K562 (cell line): ENCODE results near the gene PLAAT5.

Experiments
- POLR2G ChIP-seq: fragments of 200-400 bp; formaldehyde crosslinking; IDR thresholded peaks from 2 replicates; pipeline ENCODE4 v1.6.1; 2017; ENCODE audit warnings: low read depth, mild to moderate bottlenecking, antibody characterized with exemption, low read length, moderate library complexity
- RBFOX2 ChIP-seq: fragments of 200-400 bp; formaldehyde crosslinking; IDR thresholded peaks from 2 replicates; pipeline ENCODE4 v1.6.1; 2017; ENCODE audit warnings: low read depth, mild to moderate bottlenecking, low read length, moderate library complexity
- ZFX ChIP-seq: sonication (generic); formaldehyde crosslinking; IDR thresholded peaks from 2 replicates; pipeline ENCODE4 v1.8.0; 2022; ENCODE audit warnings: mild to moderate bottlenecking, missing genetic modification reagents, moderate library complexity
- ZNF586 ChIP-seq: fragments of 450-650 bp; formaldehyde crosslinking; conservative IDR thresholded peaks from 2 replicates; pipeline ENCODE4 v1.4.0; 2020; ENCODE audit warnings: mild to moderate bottlenecking, moderate library complexity
- TF ChIP-seq, protein P1 (sequence below), 3 experiments: IDR thresholded peaks in 2 of 3; conservative IDR thresholded peaks in 1 of 3; 2 replicates each; pipeline ENCODE4 v1.5.1; 2011 to 2012; ENCODE audit warnings: low read length in 3 of 3, mild to moderate bottlenecking in 3 of 3, control low read depth in 2 of 3, improper control_type of control experiment in 1 of 3, inconsistent platforms in 1 of 3, low read depth in 1 of 3, mixed read lengths in 1 of 3, moderate library complexity in 1 of 3; ENCODE audit not compliant: insufficient read depth in 2 of 3

DNA sequence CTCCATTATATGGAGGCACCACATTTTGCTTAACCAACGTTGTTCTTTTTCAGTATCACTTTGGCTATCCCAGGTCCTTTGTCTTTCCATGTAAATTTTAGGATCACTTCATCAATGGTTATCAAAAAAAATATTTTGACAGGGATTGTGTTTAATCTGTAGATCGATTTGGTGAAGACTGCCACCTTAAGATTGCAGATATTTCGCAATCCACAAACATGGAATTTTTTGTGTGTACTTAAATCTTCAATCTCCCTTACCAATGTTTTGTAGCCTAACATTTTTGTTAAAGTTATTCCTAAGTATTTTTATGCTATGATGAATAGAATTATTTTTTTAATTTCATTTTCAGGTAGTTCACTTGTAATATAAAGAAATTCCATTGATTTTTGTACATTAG, 18.6 kb downstream of the PLAAT5 start:
- no peak for TF ChIP-seq RBFOX2
- TF ChIP-seq ZFX (CRISPR knock-in tag): no peak
- TF ChIP-seq POLR2G: no peak
- no peak for TF ChIP-seq ZNF586 (CRISPR knock-in tag)
- TF ChIP-seq, protein P1, sequence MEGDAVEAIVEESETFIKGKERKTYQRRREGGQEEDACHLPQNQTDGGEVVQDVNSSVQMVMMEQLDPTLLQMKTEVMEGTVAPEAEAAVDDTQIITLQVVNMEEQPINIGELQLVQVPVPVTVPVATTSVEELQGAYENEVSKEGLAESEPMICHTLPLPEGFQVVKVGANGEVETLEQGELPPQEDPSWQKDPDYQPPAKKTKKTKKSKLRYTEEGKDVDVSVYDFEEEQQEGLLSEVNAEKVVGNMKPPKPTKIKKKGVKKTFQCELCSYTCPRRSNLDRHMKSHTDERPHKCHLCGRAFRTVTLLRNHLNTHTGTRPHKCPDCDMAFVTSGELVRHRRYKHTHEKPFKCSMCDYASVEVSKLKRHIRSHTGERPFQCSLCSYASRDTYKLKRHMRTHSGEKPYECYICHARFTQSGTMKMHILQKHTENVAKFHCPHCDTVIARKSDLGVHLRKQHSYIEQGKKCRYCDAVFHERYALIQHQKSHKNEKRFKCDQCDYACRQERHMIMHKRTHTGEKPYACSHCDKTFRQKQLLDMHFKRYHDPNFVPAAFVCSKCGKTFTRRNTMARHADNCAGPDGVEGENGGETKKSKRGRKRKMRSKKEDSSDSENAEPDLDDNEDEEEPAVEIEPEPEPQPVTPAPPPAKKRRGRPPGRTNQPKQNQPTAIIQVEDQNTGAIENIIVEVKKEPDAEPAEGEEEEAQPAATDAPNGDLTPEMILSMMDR (IDR thresholded peaks at IDR 0.05 in 2 of 3, conservative IDR thresholded peaks at IDR 0.05 in 1 of 3; ENCODE audit: insufficient read depth in 2 of 3, low read depth in 1 of 3, low read length in 3 of 3): no peak
